GM12892 (cell line): ENCODE results near the gene SIRT3.

Source experiments
- POLR2A ChIP-seq: IDR thresholded peaks from 2 replicates; pipeline ENCODE4 v1.6.1; 2011; ENCODE audit warnings: low read depth, low read length, control low read depth
- POLR2AphosphoS5 ChIP-seq: IDR thresholded peaks from 2 replicates; pipeline ENCODE4 v1.6.1; 2011; ENCODE audit warnings: low read depth, low read length, control low read depth
- TAF1 ChIP-seq: IDR thresholded peaks from 2 replicates; pipeline ENCODE4 v1.6.1; 2011; ENCODE audit warnings: low read depth, mild to moderate bottlenecking, control low read depth, low read length, borderline replicate concordance

DNA sequence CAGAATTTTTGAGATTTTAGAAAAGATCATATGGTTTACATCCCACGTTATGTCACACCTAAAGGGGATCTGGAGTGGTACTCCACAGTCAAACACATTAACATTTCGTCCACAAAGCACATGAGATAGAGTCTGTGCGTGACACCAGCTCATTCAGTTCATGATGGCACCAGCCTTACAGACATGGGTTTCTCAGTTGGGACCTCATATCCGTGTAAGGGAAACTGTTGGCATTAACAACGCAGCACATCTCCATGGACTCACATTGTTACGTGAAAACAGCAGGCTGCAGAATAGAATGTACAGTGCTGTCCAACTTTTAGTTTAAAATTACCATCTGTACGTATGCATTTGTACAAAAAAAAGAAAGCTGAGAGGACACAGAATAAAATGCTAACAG, 14.6 kb downstream of the SIRT3 start:
- no peak for TF ChIP-seq POLR2A
- no peak for TF ChIP-seq TAF1
- no peak for TF ChIP-seq POLR2AphosphoS5
